Cerebellar nuclear complex (tissue), 1 donor: ENCODE measurements around the gene FLCN.

Experiments used
- DNase-seq, 2 experiments: peaks; one replicate each; lab custom pipeline; 2025; lab: John Stamatoyannopoulos, UW

The FLCN gene

GRCh38 chr17:17235212-17236174 lies 1.5 kb downstream of the FLCN start:
- DNase-seq, result peak in 1 of 2 experiments; percentile 15

GRCh38 chr17:17232303-17232621 lies 4.7 kb downstream of the FLCN start:
- no peak for DNase-seq

GRCh38 chr17:17231621-17232302 lies 5.2 kb downstream of the FLCN start:
- DNase-seq, result peak in 1 of 2 experiments; percentile 30

GRCh38 chr17:17229416-17230384 lies 7.3 kb downstream of the FLCN start:
- no peak for DNase-seq

- DNase-seq, result no peak
Measured at GRCh38 chr17:17228521-17229279, 8.3 kb downstream of the FLCN start.

- no peak for DNase-seq
Measured at GRCh38 chr17:17227608-17228520, 9.1 kb downstream of the FLCN start.

GRCh38 chr17:17226451-17227265 lies 10.3 kb downstream of the FLCN start:
- DNase-seq, result no peak

GRCh38 chr17:17225901-17226300 lies 11.1 kb downstream of the FLCN start:
- DNase-seq, result no peak

- peak in 1 of 2 experiments; percentile 9 for DNase-seq
Measured at GRCh38 chr17:17224137-17224536, 12.8 kb downstream of the FLCN start.

- DNase-seq, result no peak
Measured at GRCh38 chr17:17223736-17224135, 13.2 kb downstream of the FLCN start.

GRCh38 chr17:17221329-17221728 lies 15.6 kb downstream of the FLCN start:
- peak in 1 of 2 experiments; percentile 37 for DNase-seq

- DNase-seq, result peak in 1 of 2 experiments; percentile 28
Measured at GRCh38 chr17:17220529-17220928, 16.4 kb downstream of the FLCN start.

- no peak for DNase-seq
Measured at GRCh38 chr17:17217995-17218394, 19.0 kb downstream of the FLCN start.

- peak in 1 of 2 experiments; percentile 6 for DNase-seq
Measured at GRCh38 chr17:17216776-17217175, 20.2 kb downstream of the FLCN start.

- DNase-seq, result no peak
Measured at GRCh38 chr17:17216236-17216635, 20.7 kb downstream of the FLCN start.

GRCh38 chr17:17215575-17215974 lies 21.4 kb downstream of the FLCN start:
- DNase-seq, result no peak

GRCh38 chr17:17214646-17215436 lies 22.1 kb downstream of the FLCN start:
- DNase-seq, result no peak

GRCh38 chr17:17213775-17214174 lies 23.2 kb downstream of the FLCN start:
- no peak for DNase-seq
